A549 (cell line): ENCODE data around the gene POLR2B. TPM values are rescaled to one million over a fixed set of nuclear protein-coding genes. Genes with fewer than 3 reads are reported as not detected.

Experiments
- ATAC-seq, 2 experiments: fragments of 200-7000 bp in 1 of 2; fragments of >200 bp in 1 of 2; cut with Nextera tagmentation in 1 of 2; cut with Tn5 transposase in 1 of 2; 3 replicates each; pipeline versions ENCODE4 v1.8.0 to v1.9.1; 2018 to 2020; ENCODE audit warnings: mild to moderate bottlenecking in 1 of 2, moderate library complexity in 1 of 2
- CTCF ChIA-PET: fragments of 300-600 bp; sonication (Branson Sonifier 250); formaldehyde crosslinking; extraction: SDS; loops from one replicate; lab custom pipeline; 2021; ENCODE audit warnings: antibody characterized with exemption, inconsistent platforms; lab: Yijun Ruan, JAX
- POLR2A ChIA-PET: fragments of 350-600 bp; formaldehyde crosslinking; extraction: SDS; loops from one replicate; lab custom pipeline; 2021; ENCODE audit warnings: antibody characterized with exemption, inconsistent platforms; lab: Yijun Ruan, JAX
- DNase-seq, 2 experiments: peaks; one replicate each; pipeline versions ENCODE4 v3.0.0 to v3.0.0-alpha.2; 2011 to 2016; ENCODE audit warnings: low read depth in 1 of 2, low spot score in 1 of 2
- FAIRE-seq: peaks from 2 replicates; lab custom pipeline; 2011; peaks lifted over from hg19 to GRCh38; lab: Jason Lieb, UNC
- H3K27ac ChIP-seq, 2 experiments: fragments of >200 bp; sonication (Bioruptor Twin); formaldehyde crosslinking; 3 replicates each; pipeline ENCODE4 v1.5.1; 2016 to 2017
- H3K4me1 ChIP-seq: fragments of >200 bp; sonication (Bioruptor Twin); formaldehyde crosslinking; 3 replicates; pipeline ENCODE4 v1.6.1; 2016
- H3K4me2 ChIP-seq: fragments of >200 bp; sonication (Bioruptor Twin); formaldehyde crosslinking; 3 replicates; pipeline ENCODE4 v1.6.1; 2016
- H3K4me3 ChIP-seq: fragments of >200 bp; sonication (Bioruptor Twin); formaldehyde crosslinking; 3 replicates; pipeline ENCODE4 v1.5.1; 2016
- H3K9me3 ChIP-seq: fragments of >200 bp; sonication (Bioruptor Twin); formaldehyde crosslinking; 3 replicates; pipeline ENCODE4 v1.6.1; 2016
- BHLHE40 ChIP-seq: IDR thresholded peaks from 2 replicates; pipeline ENCODE4 v1.6.1; 2012; ENCODE audit warnings: low read depth, low read length, inconsistent platforms
- CBX2 ChIP-seq: fragments of 200-600 bp; sonication (generic); IDR thresholded peaks from 2 replicates; pipeline ENCODE4 v1.6.1; 2016; ENCODE audit warnings: low read depth, mild to moderate bottlenecking, borderline replicate concordance
- CEBPB ChIP-seq, 2 experiments: fragments of >200 bp in 1 of 2; sonication (Bioruptor Twin) in 1 of 2; formaldehyde crosslinking in 1 of 2; IDR thresholded peaks; 2 replicates each; pipeline ENCODE4 v1.6.1; 2012 to 2016
- CHD2 ChIP-seq: fragments of 150-350 bp; IDR thresholded peaks from 2 replicates; pipeline ENCODE4 v1.6.1; 2014; ENCODE audit warnings: low read length; ENCODE audit not compliant: partially characterized antibody
- EHF ChIP-seq: fragments of 250-450 bp; sonication (Bioruptor Pico); IDR thresholded peaks from 2 replicates; pipeline ENCODE4 v1.5.0; 2020; ENCODE audit warnings: mild to moderate bottlenecking
- ESRRA ChIP-seq: fragments of 150-350 bp; IDR thresholded peaks from 2 replicates; pipeline ENCODE4 v1.6.1; 2014; ENCODE audit warnings: mild to moderate bottlenecking, low read length, borderline replicate concordance
- FOSB ChIP-seq: fragments of 250-450 bp; sonication (Bioruptor Pico); IDR thresholded peaks from 2 replicates; pipeline ENCODE4 v1.5.0; 2020; ENCODE audit warnings: mild to moderate bottlenecking, moderate library complexity
- FOSL2 ChIP-seq, 2 experiments: fragments of 450-650 bp in 1 of 2; fragments of >200 bp in 1 of 2; sonication (Bioruptor Twin) in 1 of 2; formaldehyde crosslinking; IDR thresholded peaks; 2 replicates each; pipeline versions ENCODE4 v1.5.0 to v1.6.1; 2016 to 2020; ENCODE audit warnings: mild to moderate bottlenecking in 1 of 2, moderate library complexity in 1 of 2
- FOXS1 ChIP-seq: fragments of 250-450 bp; sonication (Bioruptor Pico); IDR thresholded peaks from 2 replicates; pipeline ENCODE4 v1.5.0; 2020; ENCODE audit warnings: mild to moderate bottlenecking, moderate library complexity
- HMGXB4 ChIP-seq: fragments of 250-450 bp; sonication (Bioruptor Pico); IDR thresholded peaks from 2 replicates; pipeline ENCODE4 v1.5.0; 2021; ENCODE audit warnings: mild to moderate bottlenecking, moderate library complexity, borderline replicate concordance
- HOXB13 ChIP-seq: fragments of 250-450 bp; sonication (Bioruptor Pico); IDR thresholded peaks from 2 replicates; pipeline ENCODE4 v1.5.0; 2020; ENCODE audit warnings: low read depth, mild to moderate bottlenecking, moderate library complexity
- HOXB5 ChIP-seq: fragments of 250-450 bp; sonication (Bioruptor Pico); IDR thresholded peaks from 2 replicates; pipeline ENCODE4 v1.5.0; 2020; ENCODE audit warnings: mild to moderate bottlenecking, moderate library complexity
- KDM5A ChIP-seq: fragments of 200-600 bp; sonication (generic); IDR thresholded peaks from 2 replicates; pipeline ENCODE4 v1.6.1; 2016; ENCODE audit warnings: antibody characterized with exemption, mild to moderate bottlenecking
- MAFK ChIP-seq: fragments of 450-650 bp; IDR thresholded peaks from 2 replicates; pipeline ENCODE4 v1.6.1; 2014; ENCODE audit not compliant: partially characterized antibody
- NFE2L2 ChIP-seq: fragments of 150-350 bp; conservative IDR thresholded peaks from 2 replicates; pipeline ENCODE4 v1.6.1; 2014; ENCODE audit warnings: low read length
- NPAS2 ChIP-seq: fragments of 250-450 bp; sonication (Bioruptor Pico); IDR thresholded peaks from 2 replicates; pipeline ENCODE4 v1.8.0; 2022; ENCODE audit warnings: mild to moderate bottlenecking, moderate library complexity, borderline replicate concordance
- NR3C1 ChIP-seq: fragments of >200 bp; sonication (Bioruptor Twin); formaldehyde crosslinking; IDR thresholded peaks from 3 replicates; pipeline ENCODE4 v1.6.1; 2017
- PHF8 ChIP-seq: fragments of 200-600 bp; sonication (generic); IDR thresholded peaks from 2 replicates; pipeline ENCODE4 v1.6.1; 2016; ENCODE audit warnings: low read depth, mild to moderate bottlenecking, antibody characterized with exemption, moderate library complexity, borderline replicate concordance
- POLR2AphosphoS2 ChIP-seq: conservative IDR thresholded peaks from 2 replicates; pipeline ENCODE4 v1.6.1; 2012; ENCODE audit warnings: low read length, improper control_type of control experiment, inconsistent platforms
- RARB ChIP-seq: fragments of 250-450 bp; sonication (Bioruptor Pico); IDR thresholded peaks from 2 replicates; pipeline ENCODE4 v1.8.0; 2021; ENCODE audit warnings: mild to moderate bottlenecking, moderate library complexity
- REST ChIP-seq: fragments of 200-600 bp; sonication (generic); IDR thresholded peaks from 2 replicates; pipeline ENCODE4 v1.6.1; 2016; ENCODE audit warnings: antibody characterized with exemption, mild to moderate bottlenecking, moderate library complexity
- RFX5 ChIP-seq: fragments of 450-650 bp; IDR thresholded peaks from 2 replicates; pipeline ENCODE4 v1.7.1; 2014; ENCODE audit warnings: antibody characterized with exemption, mild to moderate bottlenecking, moderate library complexity
- SMC3 ChIP-seq: fragments of >200 bp; sonication (Bioruptor Twin); formaldehyde crosslinking; IDR thresholded peaks from 3 replicates; pipeline ENCODE4 v1.6.1; 2018; ENCODE audit warnings: inconsistent platforms
- SREBF2 ChIP-seq: fragments of 450-650 bp; IDR thresholded peaks from 2 replicates; pipeline ENCODE4 v1.6.1; 2014; ENCODE audit warnings: mild to moderate bottlenecking, moderate library complexity
- TFCP2L1 ChIP-seq: fragments of 250-450 bp; sonication (Bioruptor Pico); IDR thresholded peaks from 2 replicates; pipeline ENCODE4 v1.5.0; 2021; ENCODE audit warnings: mild to moderate bottlenecking
- ZNF302 ChIP-seq: fragments of 250-450 bp; sonication (Bioruptor Pico); IDR thresholded peaks from 2 replicates; pipeline ENCODE4 v1.9.0; 2021; ENCODE audit warnings: inconsistent platforms, mild to moderate bottlenecking, moderate library complexity
- WGBS: methylation state at CpG from one replicate; pipeline ENCODE4 v1.1.6; 2017; ENCODE audit errors: missing lambda C conversion rate; 5-methylcytosine and 5-hydroxymethylcytosine counted together
- polyA plus RNA-seq, 4 experiments: library from polyadenylated mRNA; depleted of rRNA in 3 of 4; stranded (reverse); fragments of >200 nt; fragmentation: RNase III in 1 of 4; extraction: RNeasy Plus Mini Kit Qiagen cat#74134 plus additional on column Dnase treatment in 1 of 4; gene quantifications; 2 replicates in 3 of 4; 3 replicates in 1 of 4; pipeline ENCODE4 v1.2.3, GENCODE V29; 2011 to 2017
- TF ChIP-seq, protein P1 (sequence below): IDR thresholded peaks from 2 replicates; pipeline ENCODE4 v1.6.1; 2012

The POLR2B gene
- polyA plus RNA-seq, 2 of the 4 experiments (the other 2 are of a cell fraction), result 82.2 to 138 TPM

- POLR2A ChIA-PET, result no interaction called here
- TF ChIP-seq ESRRA (no peak), ZNF302 (CRISPR knock-in tag) (no peak), NR3C1 (no peak), RFX5 (no peak), HOXB13 (CRISPR knock-in tag) (no peak), POLR2AphosphoS2 (no peak), FOSL2 (IDR thresholded peaks at IDR 0.05) (no peak), FOSL2 (CRISPR knock-in tag; IDR thresholded peaks at IDR 0.05) (no peak), CBX2 (no peak), NFE2L2 (no peak), BHLHE40 (no peak), REST (no peak), MAFK (no peak), PHF8 (no peak), EHF (no peak), CEBPB (IDR thresholded peaks at IDR 0.05) (no peak), FOXS1 (CRISPR knock-in tag) (no peak), NPAS2 (CRISPR knock-in tag) (no peak), SREBF2 (no peak)
- H3K27ac ChIP-seq, result no peak overlapping the region
Observed at GRCh38 chr4:56990109-56990905, 11.6 kb downstream of the POLR2B start.

GRCh38 chr4:56995525-56995924 lies 16.8 kb downstream of the POLR2B start:
- WGBS, result 91% methylated on average over 7 of the region's 7 CpGs
- ATAC-seq, result no peak
- no peaks in the 10 kb centered on the region for H3K9me3 ChIP-seq
- ChIA-PET POLR2A (interaction anchor here (0.9 kb wide), 1 partner anchor 16 kb away, joined by 3 read pairs; no protein-coding TSS in a partner anchor), CTCF (interaction anchor here (0.7 kb wide), 1 partner anchor 38 kb away, joined by 3 read pairs; no protein-coding TSS in a partner anchor)
- H3K27ac ChIP-seq, result no peak overlapping the region
- H3K4me2 ChIP-seq, result no peak overlapping the region
- no peak for FAIRE-seq
- no peak for DNase-seq
- H3K4me3 ChIP-seq, result no peak overlapping the region
- H3K4me1 ChIP-seq, result no peaks in the 10 kb centered on the region
- TF ChIP-seq RARB (CRISPR knock-in tag), result no peak
- TF ChIP-seq, protein P1, sequence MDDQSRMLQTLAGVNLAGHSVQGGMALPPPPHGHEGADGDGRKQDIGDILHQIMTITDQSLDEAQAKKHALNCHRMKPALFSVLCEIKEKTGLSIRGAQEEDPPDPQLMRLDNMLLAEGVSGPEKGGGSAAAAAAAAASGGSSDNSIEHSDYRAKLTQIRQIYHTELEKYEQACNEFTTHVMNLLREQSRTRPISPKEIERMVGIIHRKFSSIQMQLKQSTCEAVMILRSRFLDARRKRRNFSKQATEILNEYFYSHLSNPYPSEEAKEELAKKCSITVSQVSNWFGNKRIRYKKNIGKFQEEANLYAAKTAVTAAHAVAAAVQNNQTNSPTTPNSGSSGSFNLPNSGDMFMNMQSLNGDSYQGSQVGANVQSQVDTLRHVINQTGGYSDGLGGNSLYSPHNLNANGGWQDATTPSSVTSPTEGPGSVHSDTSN, result no peak
- no peak for TF ChIP-seq CHD2
- no peak for TF ChIP-seq MAFK
- no peak for TF ChIP-seq NR3C1
- no peak for TF ChIP-seq FOSB
- no peak for TF ChIP-seq REST
- no peak for TF ChIP-seq KDM5A
- TF ChIP-seq HMGXB4 (CRISPR knock-in tag), result no peak
- TF ChIP-seq SMC3, result no peak
- TF ChIP-seq CEBPB (IDR thresholded peaks at IDR 0.05), result no peak
- no peak for TF ChIP-seq HOXB5 (CRISPR knock-in tag)
- no peak for TF ChIP-seq TFCP2L1

More at GRCh38 chr4:56990109-56990905, 11.6 kb downstream of the POLR2B start:
- no peak for FAIRE-seq
- Histone ChIP-seq H3K4me1 (0 out of 3 replicates have a peak, but pooled peaks cover 7% of the 10 kb centered on the region), H3K4me3 (no peak overlapping the region), H3K4me2 (no peak overlapping the region), H3K9me3 (no peaks in the 10 kb centered on the region)
- 90% methylated on average over 6 of the region's 6 CpGs for WGBS
- DNase-seq, result no peak
- ATAC-seq, result no peak
- CTCF ChIA-PET, result no interaction called here
